IPS DF 4.7 (cell line): ENCODE data around the gene ARID5B.

Source experiments
- DNase-seq: peaks from one replicate; pipeline ENCODE4 v3.0.0-alpha.2; 2013; ENCODE audit warnings: low spot score; ENCODE audit errors: extremely low read depth

Gene ARID5B

GRCh38 chr10:61937631-61938351 is 36.3 kb downstream of the ARID5B start:
- no peak for DNase-seq

GRCh38 chr10:61939902-61940301 is 38.4 kb downstream of the ARID5B start:
- DNase-seq: no peak

- no peak for DNase-seq
These were observed 39.7 kb downstream of the ARID5B start for GRCh38 chr10:61941202-61941681.

- no peak for DNase-seq
These were observed 41.3 kb downstream of the ARID5B start for GRCh38 chr10:61942604-61943461.

- no peak for DNase-seq
These were observed 42.3 kb downstream of the ARID5B start for GRCh38 chr10:61943674-61944378.

GRCh38 chr10:61944410-61945147 is 43.1 kb downstream of the ARID5B start:
- DNase-seq: no peak

GRCh38 chr10:61949687-61950086 is 48.2 kb downstream of the ARID5B start:
- no peak for DNase-seq

- DNase-seq: no peak
These were observed 49.1 kb downstream of the ARID5B start for GRCh38 chr10:61950449-61951143.

GRCh38 chr10:61951144-61951483 is 49.6 kb downstream of the ARID5B start:
- DNase-seq: no peak

- DNase-seq: no peak
These were observed 50.7 kb downstream of the ARID5B start for GRCh38 chr10:61952028-61952674.

- DNase-seq: no peak
These were observed 51.7 kb downstream of the ARID5B start for GRCh38 chr10:61953183-61953582.

- DNase-seq: no peak
These were observed 56.3 kb downstream of the ARID5B start for GRCh38 chr10:61957806-61958205.

- DNase-seq: no peak
These were observed 56.8 kb downstream of the ARID5B start for GRCh38 chr10:61958311-61958710.

- no peak for DNase-seq
These were observed 57.3 kb downstream of the ARID5B start for GRCh38 chr10:61958805-61959204.

GRCh38 chr10:61959814-61960213 is 58.3 kb downstream of the ARID5B start:
- DNase-seq: no peak

- DNase-seq: no peak
These were observed 59.1 kb downstream of the ARID5B start for GRCh38 chr10:61960396-61961120.

- no peak for DNase-seq
These were observed 59.8 kb downstream of the ARID5B start for GRCh38 chr10:61961278-61961677.

- DNase-seq: no peak
These were observed 61.5 kb downstream of the ARID5B start for GRCh38 chr10:61962971-61963370.

GRCh38 chr10:61963669-61964058 is 62.2 kb downstream of the ARID5B start:
- no peak for DNase-seq
